Measurements from ENCODE around the gene GNB2.
"Not testable (repeated sequence)": the region's sequence is repeated elsewhere in the genome, so short reads cannot be mapped to it uniquely, and the experiment has no call there.

GNB2 gene

GRCh38 chr7:100665168-100665726, 8.3 kb upstream of the GNB2 start:
- no peak for DNase-seq

GRCh38 chr7:100667331-100668068, 6.0 kb upstream of the GNB2 start:
- DNase-seq, result no peak

GRCh38 chr7:100668069-100668449, 5.5 kb upstream of the GNB2 start:
- DNase-seq, result no peak

GRCh38 chr7:100669106-100669505, 4.4 kb upstream of the GNB2 start:
- not testable (repeated sequence) for DNase-seq

GRCh38 chr7:100670074-100670473, 3.5 kb upstream of the GNB2 start:
- no peak for DNase-seq

GRCh38 chr7:100671353-100672327, 1.9 kb upstream of the GNB2 start:
- DNase-seq, result no peak

- no peak for DNase-seq
These were observed 436 bp downstream of the GNB2 start for GRCh38 chr7:100673942-100674410.

- DNase-seq, result no peak
These were observed 1.0 kb downstream of the GNB2 start for GRCh38 chr7:100674411-100675104.

GRCh38 chr7:100675105-100675451, 1.5 kb downstream of the GNB2 start:
- DNase-seq, result no peak

- DNase-seq, result peak; percentile 61
These were observed 2.2 kb downstream of the GNB2 start for GRCh38 chr7:100675581-100676350.

GRCh38 chr7:100676501-100677306, 3.2 kb downstream of the GNB2 start:
- DNase-seq, result no peak

GRCh38 chr7:100677308-100678267, 4.0 kb downstream of the GNB2 start:
- no peak for DNase-seq

GRCh38 chr7:100678291-100678984, 4.9 kb downstream of the GNB2 start:
- no peak for DNase-seq

GRCh38 chr7:100679129-100679926, 5.8 kb downstream of the GNB2 start:
- DNase-seq, result no peak

- DNase-seq, result no peak
These were observed 6.5 kb downstream of the GNB2 start for GRCh38 chr7:100679927-100680575.

GRCh38 chr7:100680576-100681271, 7.2 kb downstream of the GNB2 start:
- DNase-seq, result no peak

GRCh38 chr7:100681491-100682227, 8.1 kb downstream of the GNB2 start:
- no peak for DNase-seq

All from fibroblast of upper back skin (primary cell).